HCEC 1CT (cell line): ENCODE measurements around the gene FRRS1.
"Not testable (repeated sequence)": the region's sequence is repeated elsewhere in the genome, so short reads cannot be mapped to it uniquely, and the experiment has no call there.

Experiments
- DNase-seq: peaks from one replicate; pipeline ENCODE4 v3.0.0-alpha.2; 2017

Gene FRRS1

DNA sequence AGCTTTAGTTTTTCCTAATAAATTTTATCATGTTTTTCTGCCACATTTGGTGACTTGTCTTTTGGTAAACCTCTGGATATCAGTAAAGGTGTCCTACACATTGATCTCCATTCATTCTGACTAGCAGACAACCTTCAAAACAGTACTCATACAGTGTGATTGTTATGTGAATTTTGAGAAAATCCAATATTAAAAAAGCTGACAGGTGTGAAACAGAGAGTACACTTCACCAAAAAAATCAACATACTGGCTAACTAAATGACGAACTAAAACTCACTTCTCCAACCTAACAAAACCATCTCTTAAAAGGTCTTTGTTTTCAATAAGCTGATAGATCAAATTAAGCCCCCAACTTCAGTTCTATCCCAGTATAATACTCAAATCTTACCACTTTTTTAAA is 1.5 kb downstream of the FRRS1 start:
- no peak for DNase-seq

DNA sequence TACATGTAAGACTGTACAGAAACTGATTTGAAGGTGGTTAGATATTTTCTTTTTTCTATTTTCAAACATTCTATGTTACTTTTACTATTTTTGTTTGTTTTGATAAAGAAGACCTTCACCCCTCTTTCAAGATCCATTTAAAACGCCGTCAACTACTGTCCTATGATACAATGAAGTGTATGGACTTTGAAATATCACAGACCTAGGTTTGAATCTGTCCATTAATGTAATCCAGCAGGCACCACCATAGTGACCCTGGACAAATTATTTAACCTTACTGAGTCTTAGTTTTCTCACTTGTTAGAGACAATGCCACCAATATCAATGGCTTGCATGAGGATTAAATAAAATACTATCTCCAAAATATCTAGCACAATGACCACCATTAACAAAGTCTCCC is 2.0 kb downstream of the FRRS1 start:
- no peak for DNase-seq

DNA sequence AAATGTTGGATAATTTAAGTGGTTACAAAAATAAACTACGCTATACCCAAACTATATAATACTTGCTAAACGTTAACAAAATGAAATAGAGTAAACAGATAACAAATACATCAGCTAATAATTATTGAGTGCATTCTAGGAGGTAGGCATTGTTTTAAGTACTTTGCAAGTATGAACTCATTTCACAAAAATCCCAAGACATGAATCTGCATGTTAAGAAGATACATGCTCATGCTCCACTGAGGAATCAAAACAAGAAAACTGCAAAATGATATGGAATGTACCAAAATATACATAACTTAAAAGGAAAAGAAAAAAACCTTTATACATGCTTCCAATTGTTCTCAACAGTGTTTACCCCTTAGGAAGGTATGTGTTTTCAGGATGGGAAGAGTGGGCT is 2.5 kb downstream of the FRRS1 start:
- DNase-seq, result no peak

DNA sequence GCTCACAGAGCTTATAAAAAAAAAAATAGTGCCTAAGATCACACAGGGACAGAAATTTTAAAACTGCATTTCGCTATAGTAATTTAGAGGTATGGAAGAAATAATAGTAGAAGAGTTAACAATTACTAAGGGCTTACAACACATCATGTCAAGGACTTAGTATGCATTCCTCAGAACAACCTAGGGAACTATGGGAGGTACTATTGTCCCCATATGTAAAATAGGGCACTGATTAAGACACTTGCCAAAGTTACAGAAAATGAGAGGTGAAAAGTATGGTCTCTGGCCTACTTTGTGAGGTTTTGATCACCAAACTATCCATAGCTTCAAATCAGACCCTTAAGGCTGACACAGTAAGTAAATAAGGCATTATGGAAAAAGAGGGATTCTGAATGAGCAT is 4.7 kb downstream of the FRRS1 start:
- DNase-seq, result no peak

DNA sequence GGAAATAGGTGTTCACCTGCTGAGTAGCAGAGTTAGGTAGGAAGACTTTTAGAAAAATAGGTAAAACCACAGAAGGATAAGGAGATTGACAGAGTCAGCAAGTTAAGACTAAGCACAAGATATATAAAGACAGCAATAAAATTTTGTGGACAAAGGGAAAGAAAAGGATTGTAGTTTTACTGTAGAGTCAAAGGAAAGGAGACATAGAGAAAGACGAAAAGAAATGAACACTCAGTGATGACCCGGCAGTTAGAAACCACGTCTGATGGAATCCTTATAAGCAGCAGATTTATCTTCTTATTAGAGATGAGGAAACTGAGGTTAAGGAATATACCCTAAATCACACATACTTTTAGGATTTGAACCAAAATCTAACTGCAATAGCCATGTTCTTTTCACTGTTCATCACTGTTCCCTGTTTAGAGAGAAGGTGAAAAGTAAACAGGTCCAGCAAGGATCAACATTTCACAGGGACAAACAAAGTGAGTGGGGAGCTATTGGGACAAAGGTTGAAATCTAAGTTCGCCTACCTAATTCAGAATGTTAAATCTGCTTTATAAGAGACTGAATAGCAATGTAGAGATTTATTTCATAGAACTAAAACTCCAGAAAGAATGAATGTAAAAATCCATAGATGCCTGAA is 6.8 kb downstream of the FRRS1 start:
- DNase-seq, result no peak

DNA sequence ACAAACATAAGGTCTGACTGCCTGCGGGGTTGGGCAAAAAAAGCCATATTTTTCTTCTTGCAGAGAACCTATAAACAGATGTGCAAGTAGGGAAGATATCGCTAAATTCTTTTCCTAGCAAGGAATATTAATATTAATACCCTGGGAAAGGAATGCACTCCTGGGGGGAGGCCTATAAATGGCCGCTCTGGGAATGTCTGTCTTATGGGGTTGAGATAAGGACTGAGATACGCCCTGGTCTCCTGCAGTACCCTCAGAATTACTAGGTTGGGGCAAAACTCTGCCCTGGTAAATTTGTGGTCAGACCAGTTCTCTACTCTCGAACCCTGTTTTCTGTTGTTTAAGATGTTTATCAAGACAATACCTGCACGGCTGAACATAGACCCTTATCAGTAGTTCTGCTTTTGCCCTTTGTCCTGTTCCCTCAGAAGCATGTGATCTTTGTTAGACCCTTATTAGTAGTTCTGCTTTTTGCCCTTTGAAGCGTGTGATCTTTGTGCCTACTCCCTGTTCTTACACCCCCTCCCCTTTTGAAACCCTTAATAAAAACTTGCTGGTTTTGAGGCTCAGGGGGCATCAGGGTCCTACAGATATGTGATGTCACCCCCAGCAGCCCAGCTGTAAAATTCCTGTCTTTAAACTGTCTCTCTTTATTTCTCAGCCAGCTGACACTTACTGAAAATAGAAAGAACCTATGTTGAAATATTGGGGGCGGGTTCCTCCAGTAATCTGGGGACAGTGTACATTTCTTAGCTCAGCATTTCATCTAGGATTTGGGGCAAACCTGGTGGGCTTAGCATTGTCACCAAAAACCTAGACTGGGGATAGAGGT is 7.5 kb downstream of the FRRS1 start:
- not testable (repeated sequence) for DNase-seq

DNA sequence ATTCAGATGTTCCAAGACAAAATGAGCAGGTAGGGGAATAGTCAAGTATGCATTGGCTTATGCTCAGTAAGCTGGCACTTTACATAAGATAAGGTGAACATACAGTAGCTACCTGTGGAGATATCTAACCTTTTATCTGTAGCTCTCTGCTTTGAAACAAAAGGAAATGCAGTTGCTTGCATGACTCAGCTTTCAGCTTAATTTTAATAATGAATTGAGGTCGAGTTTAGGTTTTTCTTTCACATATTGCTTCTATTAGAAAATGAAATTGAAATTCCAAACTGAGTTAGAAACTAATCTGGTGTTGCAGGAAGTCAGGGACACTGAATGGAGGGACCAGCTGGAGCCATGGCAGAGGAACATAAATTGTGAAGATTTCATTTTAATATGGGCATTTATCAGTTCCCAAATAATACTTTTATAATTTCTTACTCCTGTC is 8.3 kb downstream of the FRRS1 start:
- no peak for DNase-seq

DNA sequence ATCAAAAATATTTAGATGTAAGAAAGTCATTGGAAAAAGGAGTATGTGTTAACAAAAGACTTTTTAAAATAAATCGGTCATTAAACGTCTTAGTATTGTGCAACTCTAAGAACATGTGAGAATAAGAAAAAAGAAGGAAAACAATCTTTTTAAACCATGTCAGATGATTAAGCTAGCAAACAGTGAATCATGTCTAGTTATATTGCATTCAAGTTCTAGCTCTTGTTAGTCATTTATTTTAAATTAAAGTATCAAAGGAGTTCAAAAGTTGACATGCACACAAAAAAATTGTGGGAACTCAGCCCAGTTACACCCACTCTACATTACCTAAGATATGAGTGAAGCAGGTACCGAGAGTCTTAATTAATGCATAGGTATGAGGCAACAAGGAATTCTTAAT is 9.8 kb downstream of the FRRS1 start:
- DNase-seq, result peak; percentile 80

DNA sequence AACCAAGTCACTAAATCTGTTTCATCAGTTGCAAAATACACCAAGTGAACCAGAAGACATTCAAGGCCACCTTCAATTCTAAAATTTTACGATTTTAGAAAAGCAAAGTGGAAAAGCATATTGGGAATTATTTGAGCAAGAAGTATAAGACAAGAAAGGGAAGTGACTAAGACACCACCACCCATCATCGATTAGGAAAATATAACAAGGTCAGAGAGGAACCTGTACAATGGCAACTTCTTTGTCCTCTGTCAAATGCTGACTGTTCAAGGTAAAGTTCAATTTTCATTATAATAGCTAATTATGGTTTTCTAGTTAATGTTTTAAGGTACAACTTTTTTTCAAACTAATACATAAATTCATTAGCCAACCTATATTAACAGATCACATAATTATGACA is 10.8 kb downstream of the FRRS1 start:
- no peak for DNase-seq

DNA sequence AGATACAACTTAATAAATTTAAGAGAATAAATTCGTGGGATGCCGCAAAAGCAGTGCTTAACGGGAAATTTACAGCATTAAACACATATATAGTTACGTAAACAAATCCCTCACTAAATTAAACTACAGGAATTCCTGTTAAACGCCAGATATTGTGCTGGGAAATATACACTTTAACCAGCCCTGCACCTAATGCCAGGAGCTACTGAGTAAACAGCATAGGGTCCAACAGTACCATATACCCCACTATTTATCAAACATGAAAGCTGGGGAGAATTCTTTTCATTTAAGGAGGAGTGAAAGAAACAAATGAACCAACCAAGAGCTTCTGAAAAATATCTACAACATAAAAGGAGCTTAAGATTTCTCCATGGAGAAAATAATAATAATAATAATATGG is 11.7 kb downstream of the FRRS1 start:
- no peak for DNase-seq

DNA sequence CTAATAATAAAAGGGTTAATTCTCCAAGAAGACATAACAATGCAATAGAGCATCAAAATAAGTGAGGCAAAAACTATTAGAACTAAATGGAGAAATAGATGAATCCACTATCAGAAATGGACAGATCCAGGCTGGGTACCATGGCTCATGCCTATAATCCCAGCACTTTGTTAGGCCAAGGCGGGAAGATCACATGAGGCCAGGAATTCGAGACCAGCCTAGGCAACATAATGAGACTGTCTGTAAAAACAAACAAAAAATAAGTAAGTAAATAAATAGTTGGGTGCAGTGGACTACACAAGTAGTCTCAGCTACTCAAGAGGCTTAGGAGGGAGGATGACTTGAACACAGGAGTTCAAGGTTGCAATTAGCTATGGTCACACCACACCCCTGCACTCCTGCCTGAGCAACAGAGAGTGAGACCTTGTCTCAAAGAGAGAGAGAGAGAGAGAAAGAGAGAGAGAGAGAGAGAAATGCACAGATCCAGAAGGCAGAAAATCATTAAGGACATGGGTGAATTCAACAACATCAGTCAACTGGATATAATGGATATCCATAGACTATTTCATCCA is 12.3 kb downstream of the FRRS1 start:
- DNase-seq, result no peak

DNA sequence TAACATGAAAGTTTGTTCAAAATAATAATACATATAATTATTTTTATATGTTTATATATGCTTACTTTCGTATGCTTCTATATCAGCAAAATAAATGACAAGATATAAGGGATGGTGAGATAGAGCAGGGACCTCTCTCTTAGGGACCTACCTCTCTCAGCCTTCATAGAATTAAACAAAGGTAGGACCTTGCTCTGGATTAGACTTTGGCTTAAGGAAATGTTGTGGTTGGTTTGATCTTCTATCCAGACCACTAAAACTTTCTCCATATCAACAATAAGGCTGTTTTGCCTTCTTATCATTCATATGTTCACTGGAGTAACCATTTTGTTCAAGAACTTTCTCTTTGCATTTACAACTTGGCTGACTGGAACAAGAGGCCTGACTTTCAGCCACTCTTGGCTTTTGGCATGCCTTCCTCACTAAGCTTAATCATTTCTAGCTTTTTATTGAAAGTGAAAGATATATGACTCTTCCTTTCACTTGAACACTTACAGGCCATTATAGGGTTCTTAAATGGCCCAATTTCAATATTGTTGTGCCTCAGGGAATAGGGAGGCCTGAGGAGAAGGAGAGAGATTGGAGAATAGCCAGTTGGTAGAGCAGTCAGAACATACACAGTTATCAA is 14.4 kb downstream of the FRRS1 start:
- no peak for DNase-seq

DNA sequence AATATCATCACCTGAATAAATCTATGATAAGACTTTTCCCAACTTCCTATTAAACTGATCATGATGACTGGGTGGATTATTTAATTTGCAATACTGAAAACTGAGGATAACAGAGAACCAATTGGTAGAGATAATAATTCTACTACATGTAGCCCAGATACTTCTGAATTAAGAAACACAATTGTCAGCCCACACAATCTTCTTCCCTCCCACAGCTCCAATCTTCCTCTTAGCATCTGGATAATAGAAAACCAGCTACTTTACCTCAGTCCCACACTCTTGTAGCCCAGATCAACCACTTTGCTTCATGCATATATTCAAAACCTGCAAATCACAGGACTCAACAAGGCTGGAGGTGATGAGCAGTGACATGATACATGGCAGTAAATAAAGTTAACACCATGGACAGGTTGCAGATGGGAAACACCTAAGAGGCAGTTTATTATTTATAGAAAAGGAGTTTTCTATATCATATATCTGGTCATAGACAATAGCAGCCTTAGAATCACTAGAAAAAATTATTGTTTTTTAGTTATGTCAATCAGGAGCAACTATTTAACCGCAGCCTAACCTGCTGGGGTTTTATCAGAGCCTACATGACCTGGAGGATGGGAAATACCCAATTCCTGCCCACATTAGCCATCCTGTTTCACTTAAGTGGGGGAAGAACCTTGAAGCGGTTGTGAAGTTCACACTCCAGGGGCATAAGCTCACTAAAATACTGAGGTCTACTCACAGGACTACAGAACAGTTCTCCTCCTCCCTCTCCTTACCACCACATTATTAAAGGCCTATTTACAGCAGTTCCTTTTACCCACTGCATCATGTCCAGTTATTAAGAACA is 16.7 kb downstream of the FRRS1 start:
- DNase-seq, result no peak

DNA sequence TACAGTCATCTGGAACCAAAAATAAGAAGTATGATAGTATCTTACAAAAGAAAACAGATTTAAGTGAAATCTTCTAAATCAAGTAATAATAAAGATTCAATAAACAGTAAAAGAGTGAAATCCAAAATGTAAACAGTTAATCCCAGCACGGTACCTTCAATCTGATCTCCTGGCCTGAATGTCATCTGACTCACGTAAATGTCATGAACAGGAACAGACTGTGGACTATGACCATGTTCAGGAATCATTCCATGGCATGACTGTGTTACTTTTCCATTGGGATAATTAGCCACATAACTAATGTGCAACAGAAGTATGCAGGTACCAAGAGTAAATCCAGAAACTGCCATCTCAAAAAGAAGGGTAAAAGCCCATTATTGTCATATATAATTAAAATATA is 18.0 kb downstream of the FRRS1 start:
- DNase-seq, result peak; percentile 41

DNA sequence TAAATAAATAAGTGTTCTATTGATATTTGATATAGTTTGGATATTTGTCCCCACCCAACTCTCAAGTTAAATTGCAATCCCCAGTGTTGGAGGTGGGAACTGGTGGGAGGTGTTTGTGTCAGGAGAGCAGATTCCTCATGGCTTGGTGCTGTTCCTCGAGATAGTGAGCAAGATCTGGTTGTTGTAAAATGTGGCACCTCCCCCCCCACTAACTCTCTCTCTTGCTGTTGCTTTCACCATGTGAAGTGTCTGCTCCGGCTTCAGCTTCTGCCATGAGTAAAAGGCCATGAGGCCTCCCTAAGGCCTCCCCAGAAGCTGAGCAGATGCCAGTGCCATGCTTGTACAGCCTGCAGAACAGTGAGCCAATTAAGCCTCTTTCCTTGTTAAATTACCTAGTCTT is 20.8 kb downstream of the FRRS1 start:
- no peak for DNase-seq

DNA sequence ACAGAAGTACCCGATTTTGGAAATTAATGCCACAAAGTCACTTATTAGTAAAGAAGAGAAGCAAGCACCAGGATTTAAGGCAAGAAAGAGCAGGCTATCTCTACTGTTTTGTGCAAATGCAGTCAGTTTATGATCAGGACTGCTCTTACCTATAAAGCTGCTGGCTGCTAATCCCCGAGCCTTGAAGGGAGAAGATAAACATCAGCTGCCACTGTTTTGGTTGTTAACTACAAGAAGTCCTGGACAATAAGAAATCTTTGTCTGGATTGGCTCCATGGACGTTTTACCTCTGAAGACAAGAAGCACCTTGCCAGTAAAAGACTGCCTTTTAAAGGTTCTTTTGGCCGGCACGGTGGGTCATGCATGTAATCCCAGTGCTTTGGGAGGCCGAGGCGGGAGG is 21.4 kb downstream of the FRRS1 start:
- DNase-seq, result no peak

DNA sequence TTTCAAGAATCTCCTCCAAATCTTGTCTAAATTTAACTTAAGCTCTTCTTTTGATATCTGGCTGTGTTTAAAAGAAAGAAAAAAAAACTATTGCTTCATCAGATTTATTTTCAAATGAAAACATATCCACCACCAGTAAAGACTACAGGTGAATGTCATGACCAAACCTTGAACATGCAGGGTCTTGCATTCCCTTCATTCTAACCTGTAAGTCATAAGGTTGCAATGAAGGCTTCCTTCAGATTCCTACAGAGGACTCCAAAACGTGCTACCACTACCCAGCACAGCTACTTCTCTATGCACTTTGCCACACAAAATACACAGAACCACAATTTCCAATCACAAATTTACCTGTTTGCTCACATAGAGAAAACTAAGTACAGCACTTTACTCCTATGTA is 26.3 kb downstream of the FRRS1 start:
- DNase-seq, result no peak

DNA sequence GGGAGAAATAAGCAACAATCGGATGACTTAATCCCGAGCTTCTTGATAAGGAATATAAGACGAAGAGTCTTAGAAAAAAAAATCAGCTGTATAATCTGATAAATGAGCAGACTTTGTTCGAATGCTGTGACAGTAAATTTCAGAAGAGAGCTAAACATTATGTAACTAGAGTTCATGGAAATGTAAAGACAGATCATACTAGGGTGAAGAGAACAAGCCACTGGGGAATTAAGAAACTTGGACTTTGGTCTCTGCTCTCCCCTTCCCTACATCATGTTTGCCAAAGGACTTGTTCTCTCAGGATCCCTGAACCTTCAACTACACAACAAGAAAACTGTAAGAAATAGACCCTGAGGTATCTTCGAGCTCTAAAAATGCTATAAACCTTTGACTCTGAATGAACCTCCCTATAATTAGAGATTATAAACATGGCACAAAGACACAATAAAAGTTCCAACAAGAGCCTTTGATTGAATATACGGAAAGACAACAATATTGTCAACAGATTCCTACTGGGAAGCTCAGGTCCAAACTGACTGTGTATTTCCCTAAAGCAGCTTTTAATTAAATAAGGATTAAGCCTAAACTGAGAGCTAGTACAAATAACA is 27.5 kb downstream of the FRRS1 start:
- DNase-seq, result no peak

DNA sequence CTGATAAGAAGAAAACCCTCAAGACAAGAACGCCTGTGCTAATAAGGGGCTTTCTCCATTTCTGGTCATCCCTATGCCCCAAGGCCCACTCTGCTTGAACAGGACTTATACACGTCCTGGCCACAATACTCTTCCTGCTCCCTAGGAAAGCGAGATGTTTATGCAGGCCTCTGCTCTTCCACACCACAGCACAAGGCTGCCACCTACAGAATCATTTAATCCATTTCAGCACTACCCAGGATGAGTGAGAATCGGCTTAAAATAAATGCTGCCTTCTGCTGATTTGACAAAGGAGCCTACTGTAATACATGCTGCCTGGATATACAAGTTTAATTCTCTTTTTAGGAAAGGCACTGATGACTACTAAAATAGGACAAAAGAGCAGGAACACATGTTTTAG is 29.4 kb downstream of the FRRS1 start:
- DNase-seq, result peak; percentile 80

DNA sequence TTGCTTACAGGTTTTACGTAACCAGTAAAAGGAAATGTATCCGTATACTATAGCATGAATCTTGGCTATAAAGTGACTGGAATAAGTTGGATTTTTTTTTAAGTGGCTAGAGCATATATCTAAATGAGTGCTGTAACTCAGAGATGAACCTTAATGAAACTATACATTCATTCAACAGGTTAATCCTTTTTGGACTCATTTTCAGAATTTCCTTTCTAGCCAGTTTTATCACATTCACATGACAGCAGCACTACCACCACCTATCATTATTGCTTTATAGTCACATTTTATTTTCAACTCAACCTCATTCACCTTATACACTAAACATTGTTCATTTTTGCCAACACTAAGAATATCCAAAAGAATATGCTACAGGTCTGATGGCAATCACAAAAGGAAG is 30.6 kb downstream of the FRRS1 start:
- no peak for DNase-seq

DNA sequence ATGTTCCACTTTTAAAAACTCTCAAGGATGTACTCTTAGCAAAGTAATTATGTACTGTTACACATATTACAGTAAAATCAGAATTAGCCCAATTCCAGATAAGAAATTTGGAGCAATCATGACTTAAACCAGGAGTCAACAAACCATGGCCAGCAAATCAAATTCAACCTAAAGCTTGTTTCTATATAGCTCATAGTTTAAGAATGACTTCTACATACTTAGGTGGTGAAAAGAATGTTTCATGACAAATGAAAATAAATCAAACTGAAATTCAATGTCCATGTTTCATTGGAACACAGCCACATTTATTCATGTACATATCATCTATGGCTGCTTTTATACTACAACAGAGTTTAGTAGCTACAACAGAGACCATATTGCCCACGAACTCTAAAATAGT is 35.1 kb downstream of the FRRS1 start:
- DNase-seq, result peak; percentile 83

DNA sequence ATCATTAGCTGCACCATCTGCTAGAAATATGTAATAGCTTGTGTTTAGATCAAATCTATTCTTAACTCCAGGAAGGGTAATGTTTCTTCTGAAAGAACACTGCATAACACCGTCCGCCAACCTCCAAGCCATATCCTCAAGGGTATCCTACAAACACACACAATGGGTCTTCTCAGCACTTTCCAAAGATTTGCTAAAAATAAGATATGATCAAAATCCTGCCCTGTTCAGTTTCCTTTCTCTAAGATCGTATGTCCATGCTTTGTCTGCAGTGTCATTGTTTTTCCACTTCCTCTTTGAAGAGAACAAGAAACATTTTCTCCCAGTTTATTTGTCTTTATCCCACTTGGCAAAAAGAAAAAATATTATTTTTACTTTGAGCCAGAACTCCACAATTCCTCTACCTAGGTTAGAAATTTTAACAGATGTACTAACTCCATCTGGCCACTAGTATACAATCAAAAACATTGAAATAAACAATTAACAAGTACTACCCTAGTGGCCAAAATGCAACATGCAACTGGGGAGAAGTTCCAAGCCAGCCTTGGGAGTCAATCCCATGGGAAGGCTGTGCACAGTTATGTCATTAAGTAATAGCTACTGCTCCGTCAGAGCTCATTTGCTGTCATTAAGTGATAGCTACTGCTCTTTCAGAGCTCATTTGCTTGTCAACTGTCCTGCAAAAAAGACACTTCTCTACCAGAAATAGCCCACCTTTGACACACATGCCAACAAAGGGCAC is 37.8 kb downstream of the FRRS1 start:
- peak; percentile 49 for DNase-seq
